HG03175 (cell line): ENCODE measurements around the gene PAGE2.
"Not testable (repeated sequence)": the region's sequence is repeated elsewhere in the genome, so short reads cannot be mapped to it uniquely, and the experiment has no call there.

ENCODE experiments used
- ATAC-seq: cut with Tn5 transposase; IDR thresholded peaks from one replicate; pipeline ENCODE4 v1.9.1; 2021; ENCODE audit warnings: mild to moderate bottlenecking, moderate library complexity; ENCODE audit not compliant: unreplicated experiment

Gene PAGE2

GRCh38 chrX:55120761-55121358, 32.0 kb downstream of the PAGE2 start:
- ATAC-seq = no peak

GRCh38 chrX:55123900-55124299, 35.1 kb downstream of the PAGE2 start:
- ATAC-seq = no peak

- ATAC-seq = no peak
Measured at GRCh38 chrX:55127692-55128091, 38.9 kb downstream of the PAGE2 start.

- ATAC-seq = no peak
Measured at GRCh38 chrX:55129361-55129760, 40.5 kb downstream of the PAGE2 start.

GRCh38 chrX:55130481-55130880, 41.7 kb downstream of the PAGE2 start:
- no peak for ATAC-seq

GRCh38 chrX:55132416-55132815, 43.6 kb downstream of the PAGE2 start:
- ATAC-seq = no peak

- no peak for ATAC-seq
Measured at GRCh38 chrX:55135171-55135570, 46.4 kb downstream of the PAGE2 start.

GRCh38 chrX:55140800-55141199, 52.0 kb downstream of the PAGE2 start:
- not testable (repeated sequence) for ATAC-seq
